ENCODE results near the gene ANKS4B. TPM values are rescaled to one million over a fixed set of nuclear protein-coding genes. Genes with fewer than 3 reads are reported as not detected.

Gene ANKS4B
- total and polyA plus RNA-seq, 2 experiments from 2014 or later = 0.07 TPM; not detected in 1

DNA sequence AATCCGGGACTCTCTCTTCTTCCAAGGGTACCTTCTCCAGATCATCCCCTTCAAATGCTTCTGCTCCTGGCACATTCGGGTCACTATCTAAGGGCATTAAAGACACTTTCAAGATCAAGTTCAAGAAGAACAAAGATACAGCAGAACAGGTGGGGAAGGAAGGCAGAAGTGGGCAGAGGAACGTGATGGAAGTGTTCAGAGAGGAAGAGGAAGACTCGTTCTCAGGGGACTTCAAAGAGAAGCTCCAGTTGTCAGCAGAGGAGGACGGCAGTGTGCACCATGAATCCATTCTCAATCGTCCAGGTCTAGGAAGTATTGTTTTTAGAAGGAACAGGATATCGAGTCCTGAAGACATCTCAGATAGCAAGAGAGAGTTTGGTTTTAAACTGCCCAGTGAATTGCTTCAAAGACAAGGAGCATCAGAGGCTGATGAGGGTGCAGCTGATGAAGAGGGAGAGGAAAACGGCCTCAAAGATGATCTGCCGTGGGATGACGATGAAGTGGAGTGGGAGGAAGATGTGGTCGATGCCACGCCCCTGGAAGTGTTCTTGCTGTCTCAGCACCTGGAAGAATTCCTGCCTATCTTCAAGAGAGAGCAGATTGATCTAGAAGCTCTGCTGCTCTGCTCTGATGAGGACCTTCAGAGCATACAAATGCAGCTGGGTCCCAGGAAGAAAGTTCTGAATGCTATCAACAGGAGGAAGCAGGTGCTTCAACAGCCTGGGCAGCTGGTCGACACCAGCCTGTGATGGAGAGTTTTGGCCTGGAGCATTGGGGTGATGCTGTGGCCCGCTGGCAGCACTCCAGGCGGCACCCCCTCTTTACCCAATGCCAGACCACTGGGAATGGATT lies 16.8 kb downstream of the ANKS4B start:
- TF ChIP-seq EZH2 (IDR thresholded peaks at IDR 0.05; ENCODE audit: low read depth, unreplicated experiment) (no peak), EZH2phosphoT487 (IDR thresholded peaks at IDR 0.05; ENCODE audit: unreplicated experiment) (no peak), STAT1 (IDR thresholded peaks at IDR 0.05; ENCODE audit: unreplicated experiment) (no peak), CTCF (conservative IDR thresholded peaks at IDR 0.05; ENCODE audit: low read depth in 2 of 2) (no peak), POLR2AphosphoS5 (IDR thresholded peaks at IDR 0.05; ENCODE audit: low read depth) (no peak)
- TF ChIP-seq, protein P1, sequence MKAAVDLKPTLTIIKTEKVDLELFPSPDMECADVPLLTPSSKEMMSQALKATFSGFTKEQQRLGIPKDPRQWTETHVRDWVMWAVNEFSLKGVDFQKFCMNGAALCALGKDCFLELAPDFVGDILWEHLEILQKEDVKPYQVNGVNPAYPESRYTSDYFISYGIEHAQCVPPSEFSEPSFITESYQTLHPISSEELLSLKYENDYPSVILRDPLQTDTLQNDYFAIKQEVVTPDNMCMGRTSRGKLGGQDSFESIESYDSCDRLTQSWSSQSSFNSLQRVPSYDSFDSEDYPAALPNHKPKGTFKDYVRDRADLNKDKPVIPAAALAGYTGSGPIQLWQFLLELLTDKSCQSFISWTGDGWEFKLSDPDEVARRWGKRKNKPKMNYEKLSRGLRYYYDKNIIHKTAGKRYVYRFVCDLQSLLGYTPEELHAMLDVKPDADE (IDR thresholded peaks at IDR 0.05) = no peak
- DNase-seq (ENCODE audit: low spot score) (no peak), ATAC-seq (no peak)
- H3F3A ChIP-seq (replicated peaks; ENCODE audit: low read depth) = no peaks in the 10 kb centered on the region
- H3K9me3 Mint-ChIP-seq = no peaks in the 10 kb centered on the region
- no peak overlapping the region for H3K4me2 ChIP-seq
- H3K27me3 ChIP-seq (ENCODE audit: insufficient read depth) = no peaks in the 10 kb centered on the region
- H3K27ac ChIP-seq (ENCODE audit: low read depth) = no peak overlapping the region
- no peaks in the 10 kb centered on the region for H3K9me2 ChIP-seq (ENCODE audit: insufficient read depth)
- H2AFZ ChIP-seq = no peak overlapping the region
- peaks cover 5% of the 10 kb centered on the region for H3K27me3 Mint-ChIP-seq (ENCODE audit: insufficient read depth, low read depth, poor library complexity)
- peaks cover 7% of the 10 kb centered on the region for H3K4me1 ChIP-seq (ENCODE audit: insufficient read depth)
- no peak overlapping the region for H3K4me3 Mint-ChIP-seq
- no peak overlapping the region for H3K27ac Mint-ChIP-seq
- H3K4me3 ChIP-seq = no peak overlapping the region
- no peaks in the 10 kb centered on the region; the same call in 1 of the 2 replicates for H4K20me1 ChIP-seq (replicated peaks; ENCODE audit: insufficient read depth)
- no peaks in the 10 kb centered on the region for H3K36me3 Mint-ChIP-seq (ENCODE audit: low read depth)
- H3K36me3 ChIP-seq (ENCODE audit: insufficient read depth) = no peaks in the 10 kb centered on the region
- peaks cover 7% of the 10 kb centered on the region for H3K4me1 Mint-ChIP-seq
- H3K79me2 ChIP-seq (replicated peaks; ENCODE audit: insufficient read depth) = no peaks in the 10 kb centered on the region

DNA sequence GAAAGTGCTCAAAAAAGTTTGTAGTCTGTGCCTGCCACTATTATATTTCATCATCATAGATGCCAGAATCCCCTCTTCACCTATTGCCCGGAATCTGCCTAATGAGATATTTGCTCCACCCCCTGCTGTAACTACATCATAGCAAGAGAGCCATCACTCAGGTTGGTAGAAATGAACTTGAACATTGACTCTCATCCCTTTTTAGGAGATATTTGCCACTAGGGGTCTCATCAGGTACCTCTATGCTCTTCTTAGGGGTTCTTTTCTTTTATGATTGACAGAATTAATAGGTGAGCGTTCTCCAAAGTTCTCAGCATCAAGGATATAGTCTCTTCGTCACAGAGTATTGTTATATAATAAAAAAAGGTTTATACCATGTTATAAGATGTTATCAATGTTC lies 20.0 kb downstream of the ANKS4B start:
- peak in 1 of 2 experiments; percentile 39; a peak in 2 of 4 replicates for TF ChIP-seq CTCF (conservative IDR thresholded peaks at IDR 0.05; ENCODE audit: low read depth in 2 of 2)
- TF ChIP-seq EZH2 (IDR thresholded peaks at IDR 0.05; ENCODE audit: low read depth, unreplicated experiment) = no peak
- Histone ChIP-seq H3F3A (replicated peaks; ENCODE audit: low read depth) (no peaks in the 10 kb centered on the region), H3K9me2 (ENCODE audit: insufficient read depth) (no peaks in the 10 kb centered on the region), H3K4me3 (no peak overlapping the region), H3K27me3 (ENCODE audit: insufficient read depth) (no peaks in the 10 kb centered on the region), H3K27ac (ENCODE audit: low read depth) (no peak overlapping the region), H3K4me2 (no peak overlapping the region), H3K79me2 (replicated peaks; ENCODE audit: insufficient read depth) (no peaks in the 10 kb centered on the region), H3K4me1 (ENCODE audit: insufficient read depth) (no peaks in the 10 kb centered on the region), H2AFZ (no peak overlapping the region), H4K20me1 (replicated peaks; ENCODE audit: insufficient read depth) (no peaks in the 10 kb centered on the region; the same call in 1 of the 2 replicates), H3K36me3 (ENCODE audit: insufficient read depth) (no peaks in the 10 kb centered on the region)
- Mint-ChIP-seq H3K27me3 (ENCODE audit: insufficient read depth, low read depth, poor library complexity) (peaks cover 6% of the 10 kb centered on the region), H3K4me3 (no peak overlapping the region), H3K36me3 (ENCODE audit: low read depth) (no peaks in the 10 kb centered on the region), H3K9me3 (no peaks in the 10 kb centered on the region), H3K27ac (no peak overlapping the region), H3K4me1 (no peaks in the 10 kb centered on the region)
- ATAC-seq = no peak
- DNase-seq (ENCODE audit: low spot score) = peak; percentile 15

All from GM23338 (cell line).